SK-N-SH treated with all-trans-retinoic acid at 6 μM for 48 hours (cell line): ENCODE data around the gene PRKCQ.

Source experiments
- ARNTL ChIP-seq: fragments of 450-650 bp; formaldehyde crosslinking; IDR thresholded peaks from 2 replicates; pipeline ENCODE4 v1.5.0; 2020; ENCODE audit warnings: low read depth, mild to moderate bottlenecking, moderate library complexity, borderline replicate concordance
- BACH2 ChIP-seq: fragments of 250-450 bp; sonication (Bioruptor Pico); IDR thresholded peaks from 2 replicates; pipeline ENCODE4 v1.9.0; 2021; ENCODE audit warnings: mild to moderate bottlenecking, borderline replicate concordance
- CREB5 ChIP-seq: fragments of 250-450 bp; sonication (Bioruptor Pico); IDR thresholded peaks from 2 replicates; pipeline ENCODE4 v1.5.1; 2020; ENCODE audit warnings: low read depth, mild to moderate bottlenecking, moderate library complexity
- OSR1 ChIP-seq: fragments of 250-450 bp; sonication (Bioruptor Pico); IDR thresholded peaks from 2 replicates; pipeline ENCODE4 v1.8.0; 2022; ENCODE audit warnings: moderate library complexity, mild to moderate bottlenecking, inconsistent platforms
- POU6F1 ChIP-seq: fragments of 250-450 bp; sonication (Bioruptor Pico); IDR thresholded peaks from 2 replicates; pipeline ENCODE4 v1.8.0; 2021; ENCODE audit warnings: low read depth, mild to moderate bottlenecking, moderate library complexity, borderline replicate concordance
- RARB ChIP-seq: fragments of 250-450 bp; sonication (Bioruptor Pico); IDR thresholded peaks from 2 replicates; pipeline ENCODE4 v1.8.0; 2021; ENCODE audit warnings: mild to moderate bottlenecking, moderate library complexity
- TOX ChIP-seq: fragments of 250-450 bp; sonication (Bioruptor Pico); IDR thresholded peaks from 2 replicates; pipeline ENCODE4 v1.8.0; 2021; ENCODE audit warnings: mild to moderate bottlenecking, moderate library complexity, borderline replicate concordance
- ZNF70 ChIP-seq: fragments of 450-650 bp; formaldehyde crosslinking; IDR thresholded peaks from 2 replicates; pipeline ENCODE4 v1.5.0; 2020; ENCODE audit warnings: mild to moderate bottlenecking, moderate library complexity
- ZNF8 ChIP-seq: fragments of 450-650 bp; formaldehyde crosslinking; IDR thresholded peaks from 2 replicates; pipeline ENCODE4 v1.5.0; 2020; ENCODE audit warnings: mild to moderate bottlenecking, moderate library complexity
- TF ChIP-seq, protein P1 (sequence below): fragments of 250-450 bp; sonication (Bioruptor Pico); IDR thresholded peaks from 2 replicates; pipeline ENCODE4 v1.5.1; 2021; ENCODE audit warnings: mild to moderate bottlenecking, moderate library complexity

GRCh38 chr10:6473901-6474370 lies 106.1 kb downstream of the PRKCQ start:
- no peak for TF ChIP-seq OSR1 (CRISPR knock-in tag)
- no peak for TF ChIP-seq RARB
- TF ChIP-seq, protein P1, sequence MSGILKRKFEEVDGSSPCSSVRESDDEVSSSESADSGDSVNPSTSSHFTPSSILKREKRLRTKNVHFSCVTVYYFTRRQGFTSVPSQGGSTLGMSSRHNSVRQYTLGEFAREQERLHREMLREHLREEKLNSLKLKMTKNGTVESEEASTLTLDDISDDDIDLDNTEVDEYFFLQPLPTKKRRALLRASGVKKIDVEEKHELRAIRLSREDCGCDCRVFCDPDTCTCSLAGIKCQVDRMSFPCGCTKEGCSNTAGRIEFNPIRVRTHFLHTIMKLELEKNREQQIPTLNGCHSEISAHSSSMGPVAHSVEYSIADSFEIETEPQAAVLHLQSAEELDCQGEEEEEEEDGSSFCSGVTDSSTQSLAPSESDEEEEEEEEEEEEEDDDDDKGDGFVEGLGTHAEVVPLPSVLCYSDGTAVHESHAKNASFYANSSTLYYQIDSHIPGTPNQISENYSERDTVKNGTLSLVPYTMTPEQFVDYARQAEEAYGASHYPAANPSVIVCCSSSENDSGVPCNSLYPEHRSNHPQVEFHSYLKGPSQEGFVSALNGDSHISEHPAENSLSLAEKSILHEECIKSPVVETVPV (CRISPR knock-in tag), result no peak
- no peak for TF ChIP-seq ZNF70
- TF ChIP-seq POU6F1 (CRISPR knock-in tag), result no peak
- no peak for TF ChIP-seq BACH2
- TF ChIP-seq ARNTL (CRISPR knock-in tag), result no peak
- no peak for TF ChIP-seq ZNF8 (CRISPR knock-in tag)
- TF ChIP-seq CREB5 (CRISPR knock-in tag), result no peak
- TF ChIP-seq TOX, result no peak
